IgD-negative memory B cell (primary cell): ENCODE results near the gene CST7. TPM values are rescaled to one million over a fixed set of nuclear protein-coding genes. Genes with fewer than 3 reads are reported as not detected.
"Not testable (repeated sequence)": the region's sequence is repeated elsewhere in the genome, so short reads cannot be mapped to it uniquely, and the experiment has no call there.

Source experiments
- H3K27ac Mint-ChIP-seq, 3 donors: one replicate each; pipeline ENCODE4 v1.8.0; 2020 to 2022; ENCODE audit warnings: mild to moderate bottlenecking in 3 of 3, mixed read lengths in 3 of 3, moderate library complexity in 1 of 3
- H3K27me3 Mint-ChIP-seq: one replicate; pipeline ENCODE4 v1.8.0; 2021; ENCODE audit warnings: mixed read lengths
- H3K36me3 Mint-ChIP-seq: one replicate; pipeline ENCODE4 v1.8.0; 2020; ENCODE audit warnings: mild to moderate bottlenecking, mixed read lengths
- H3K4me1 Mint-ChIP-seq, 3 donors: one replicate each; pipeline ENCODE4 v1.8.0; 2020 to 2022; ENCODE audit warnings: mixed read lengths in 3 of 3, mild to moderate bottlenecking in 1 of 3
- H3K4me3 Mint-ChIP-seq, 4 donors: one replicate each; pipeline ENCODE4 v1.8.0; 2020 to 2022; ENCODE audit warnings: mild to moderate bottlenecking in 4 of 4, mixed read lengths in 4 of 4, moderate library complexity in 3 of 4
- H3K9me3 Mint-ChIP-seq, 3 donors: one replicate each; pipeline ENCODE4 v1.8.0; 2020 to 2021; ENCODE audit warnings: mixed read lengths in 3 of 3, mild to moderate bottlenecking in 1 of 3
- polyA plus RNA-seq: library from polyadenylated mRNA; unstranded; fragments of 300-500 nt; fragmentation: Illumina TruSeq; gene quantifications from one replicate; pipeline ENCODE4 v1.2.3, GENCODE V29; 2021

CST7 gene
- polyA plus RNA-seq, 1 donor from 2014 or later: 22.8 TPM

GRCh38 chr20:24917797-24918578 is 31.1 kb upstream of the CST7 start:
- Mint-ChIP-seq H3K36me3 (no peaks in the 10 kb centered on the region), H3K4me1 (peaks cover 0 to 4% (median 2%) of the 10 kb centered on the region in 3 donors), H3K27ac (no peak overlapping the region), H3K4me3 (no peak overlapping the region), H3K27me3 (peaks cover 19% of the 10 kb centered on the region), H3K9me3 (peaks cover 0 to 4% (median 0%) of the 10 kb centered on the region in 3 donors)

DNA sequence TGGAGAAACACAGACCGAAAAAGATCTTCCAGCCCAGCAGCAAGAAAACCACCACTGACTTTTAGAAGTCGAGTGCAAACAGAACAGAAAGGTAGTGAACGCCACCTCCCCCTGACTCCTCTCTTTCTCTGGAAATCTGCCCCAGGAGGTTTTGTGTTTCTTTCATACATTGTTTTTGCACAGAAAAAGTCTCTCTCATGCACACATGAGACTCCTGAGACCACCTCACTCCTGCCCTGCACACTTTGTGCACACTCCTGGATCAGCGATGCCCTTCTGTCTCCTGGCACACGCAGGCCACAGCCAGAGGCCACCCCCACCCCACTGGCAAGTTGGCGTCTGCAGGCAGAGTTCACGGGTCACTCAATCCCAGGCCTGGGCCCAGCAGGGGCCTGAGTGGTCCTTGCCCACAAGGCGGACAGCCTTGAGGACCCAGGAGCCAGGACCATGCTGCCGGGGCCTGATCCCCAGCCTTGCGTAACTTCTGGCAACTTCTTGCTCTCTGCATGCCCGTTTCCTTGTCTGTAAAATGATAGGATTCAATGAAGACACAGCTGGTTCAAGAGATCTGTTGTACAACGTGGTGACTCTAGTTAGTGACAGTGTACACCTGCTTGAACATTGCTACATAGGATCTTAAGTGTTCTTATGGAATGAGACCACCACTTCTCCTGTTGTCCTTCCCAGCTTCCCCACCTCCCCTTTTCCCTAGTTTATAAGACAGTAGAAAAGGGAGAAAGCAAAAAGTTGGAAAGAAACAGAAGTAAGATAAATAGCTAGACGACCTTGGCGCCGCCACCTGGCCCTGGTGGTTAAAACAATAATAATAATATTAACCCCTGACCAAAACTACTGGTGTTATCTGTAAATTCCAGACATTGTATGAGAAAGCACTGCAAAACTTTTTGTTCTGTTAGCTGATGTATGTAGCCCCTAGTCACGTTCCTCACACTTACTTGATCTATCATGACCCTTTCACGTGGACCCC is 30.2 kb upstream of the CST7 start:
- no peak overlapping the region for H3K4me3 Mint-ChIP-seq
- peaks cover 0 to 4% (median 2%) of the 10 kb centered on the region in 3 donors for H3K4me1 Mint-ChIP-seq
- no peak overlapping the region for H3K27ac Mint-ChIP-seq
- H3K36me3 Mint-ChIP-seq: no peaks in the 10 kb centered on the region
- H3K27me3 Mint-ChIP-seq: peaks cover 19% of the 10 kb centered on the region
- peaks cover 0 to 4% (median 0%) of the 10 kb centered on the region in 3 donors for H3K9me3 Mint-ChIP-seq

- H3K4me1 Mint-ChIP-seq, H3K27ac Mint-ChIP-seq, H3K4me3 Mint-ChIP-seq, H3K9me3 Mint-ChIP-seq, H3K36me3 Mint-ChIP-seq: not testable (repeated sequence)
- peaks cover 19% of the 10 kb centered on the region for H3K27me3 Mint-ChIP-seq
Observed at GRCh38 chr20:24919665-24920064, 29.4 kb upstream of the CST7 start.

DNA sequence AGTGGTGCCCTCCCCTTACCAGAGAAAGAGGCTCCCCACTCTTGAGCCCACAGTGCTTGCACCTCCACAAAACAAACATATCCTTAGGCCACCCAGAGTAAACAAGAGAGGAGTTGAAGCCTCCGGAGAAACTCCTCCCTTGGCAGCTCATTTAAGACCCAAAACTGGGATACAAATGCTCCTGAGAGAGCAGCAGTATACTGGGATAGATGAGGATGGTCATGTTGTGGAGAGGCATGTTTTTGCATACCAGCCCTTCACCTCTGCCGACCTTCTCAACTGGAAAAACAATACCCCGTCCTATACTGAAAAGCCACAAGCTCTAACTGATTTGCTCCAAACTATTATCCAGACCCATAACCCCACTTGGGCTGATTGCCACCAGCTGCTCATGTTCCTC is 28.4 kb upstream of the CST7 start:
- not testable (repeated sequence) for H3K9me3 Mint-ChIP-seq, H3K27ac Mint-ChIP-seq, H3K4me1 Mint-ChIP-seq, H3K4me3 Mint-ChIP-seq, H3K36me3 Mint-ChIP-seq
- peaks cover 19% of the 10 kb centered on the region for H3K27me3 Mint-ChIP-seq

DNA sequence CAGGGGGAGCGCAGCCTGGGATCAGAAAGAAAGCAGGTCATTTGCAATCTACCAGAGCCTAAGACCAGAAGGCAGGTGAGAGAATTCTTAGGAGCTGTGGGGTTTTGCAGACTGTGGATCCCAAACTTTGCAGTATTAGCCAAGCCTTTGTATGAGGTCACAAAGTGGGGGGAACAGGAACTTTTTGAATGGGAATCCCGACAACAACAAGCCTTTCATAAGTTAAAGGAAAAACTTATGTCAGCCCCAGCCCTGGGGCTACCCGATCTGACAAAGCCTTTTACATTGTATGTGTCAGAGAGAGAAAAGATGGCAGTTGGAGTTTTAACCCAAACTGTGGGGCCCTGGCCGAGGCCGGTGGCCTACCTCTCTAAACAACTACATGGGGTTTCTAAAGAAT is 19.8 kb upstream of the CST7 start:
- H3K27ac Mint-ChIP-seq, H3K9me3 Mint-ChIP-seq, H3K4me3 Mint-ChIP-seq, H3K27me3 Mint-ChIP-seq, H3K36me3 Mint-ChIP-seq, H3K4me1 Mint-ChIP-seq: not testable (repeated sequence)

DNA sequence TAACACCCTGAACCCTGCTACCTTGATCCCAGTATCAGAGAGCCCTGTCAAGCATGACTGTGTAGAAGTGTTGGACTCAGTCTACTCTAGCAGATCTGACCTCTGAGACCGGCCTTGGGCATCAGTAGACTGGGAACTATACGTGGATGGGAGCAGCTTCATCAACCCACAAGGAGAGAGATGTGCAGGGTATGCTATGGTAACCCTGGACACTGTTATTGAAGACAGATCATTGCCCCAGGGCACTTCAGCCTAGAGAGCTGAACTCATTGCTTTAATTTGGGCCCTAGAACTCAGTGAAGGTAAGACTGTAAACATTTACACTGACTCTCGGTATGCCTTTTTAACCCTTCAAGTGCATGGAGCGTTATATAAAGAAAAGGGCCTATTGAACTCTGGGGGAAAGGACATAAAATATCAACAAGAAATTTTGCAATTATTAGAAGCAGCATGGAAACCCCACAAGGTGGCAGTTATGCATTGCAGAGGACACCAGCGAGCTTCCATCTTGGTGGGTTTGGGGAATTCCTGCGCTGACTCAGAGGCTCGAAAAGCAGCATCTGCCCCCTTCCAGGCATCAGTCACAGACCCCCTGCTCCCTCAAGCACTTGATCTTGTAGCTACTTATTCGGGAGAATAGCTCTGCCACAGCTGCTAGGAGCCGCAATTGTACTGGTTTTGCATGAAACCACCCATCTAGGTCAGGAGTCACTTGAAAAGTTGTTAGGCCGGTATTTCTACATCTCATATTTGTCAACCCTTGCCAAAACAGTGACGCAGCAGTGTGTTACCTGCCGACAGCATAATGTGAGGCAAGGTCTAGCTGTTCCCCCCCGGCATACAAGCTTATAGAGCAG is 19.0 kb upstream of the CST7 start:
- H3K4me3 Mint-ChIP-seq, H3K27ac Mint-ChIP-seq, H3K4me1 Mint-ChIP-seq, H3K9me3 Mint-ChIP-seq, H3K27me3 Mint-ChIP-seq, H3K36me3 Mint-ChIP-seq: not testable (repeated sequence)

GRCh38 chr20:24930724-24931688 is 18.1 kb upstream of the CST7 start:
- not testable (repeated sequence) for H3K27ac Mint-ChIP-seq, H3K4me1 Mint-ChIP-seq, H3K4me3 Mint-ChIP-seq, H3K9me3 Mint-ChIP-seq, H3K36me3 Mint-ChIP-seq, H3K27me3 Mint-ChIP-seq

DNA sequence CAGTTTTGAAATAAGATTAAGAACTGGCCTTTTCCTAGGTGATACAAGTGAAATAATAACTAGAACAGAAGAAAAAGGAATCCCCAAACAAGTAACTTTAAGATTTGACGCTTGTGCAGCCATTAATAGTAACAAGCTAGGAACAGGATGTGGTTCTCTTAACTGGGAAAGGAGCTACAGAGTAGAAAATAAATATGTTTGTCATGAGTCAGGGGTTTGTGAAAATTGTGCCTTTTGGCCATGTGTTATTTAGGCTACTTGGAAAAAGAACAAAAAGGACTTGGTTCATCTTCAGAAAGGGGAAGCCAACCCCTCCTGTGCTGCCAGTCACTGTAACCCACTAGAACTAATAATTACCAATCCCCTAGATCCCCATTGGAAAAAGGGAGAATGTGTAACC is 17.2 kb upstream of the CST7 start:
- H3K4me3 Mint-ChIP-seq, H3K27me3 Mint-ChIP-seq, H3K36me3 Mint-ChIP-seq, H3K9me3 Mint-ChIP-seq, H3K4me1 Mint-ChIP-seq, H3K27ac Mint-ChIP-seq: not testable (repeated sequence)

DNA sequence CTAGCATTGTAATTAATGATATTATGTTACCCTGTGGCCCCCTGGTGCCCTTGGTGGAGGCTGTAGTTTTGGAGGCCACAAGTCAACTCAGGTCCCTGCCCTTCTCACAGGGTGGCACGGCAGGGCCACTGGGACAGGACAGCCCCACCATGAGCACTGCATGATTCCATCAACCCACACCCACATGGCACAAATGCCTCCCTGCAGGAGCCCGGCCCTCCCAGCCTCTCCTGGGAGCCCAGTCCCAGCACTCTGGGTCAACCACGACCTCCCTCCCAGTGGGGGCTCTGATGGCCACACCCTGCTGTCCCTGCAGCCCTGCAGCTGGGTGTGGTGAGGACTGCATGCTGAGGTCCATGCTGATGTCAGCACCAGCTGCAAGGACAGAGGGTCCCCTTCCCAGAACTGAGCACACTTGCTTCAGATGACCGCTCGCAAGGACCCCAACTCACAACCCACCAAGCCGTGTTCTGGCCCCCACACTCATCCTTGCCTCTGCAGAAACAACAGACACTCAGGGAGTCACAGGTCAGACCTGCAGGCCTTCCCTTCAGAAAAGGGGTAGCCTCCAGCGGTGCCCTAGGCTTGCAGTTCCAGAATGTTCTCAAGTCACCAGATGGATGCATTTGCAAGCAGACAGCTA is 15.7 kb upstream of the CST7 start:
- Mint-ChIP-seq H3K27me3 (peaks cover 6% of the 10 kb centered on the region), H3K36me3 (peaks cover 3% of the 10 kb centered on the region), H3K4me3 (no peak overlapping the region), H3K9me3 (peaks cover 0 to 5% (median 0%) of the 10 kb centered on the region in 3 donors), H3K27ac (no peak overlapping the region), H3K4me1 (peaks cover 0 to 3% (median 0%) of the 10 kb centered on the region in 3 donors)

- Mint-ChIP-seq H3K36me3 (peaks cover 3% of the 10 kb centered on the region), H3K9me3 (peaks cover 0 to 5% (median 0%) of the 10 kb centered on the region in 3 donors), H3K4me3 (no peak overlapping the region), H3K4me1 (peaks cover 0 to 3% (median 0%) of the 10 kb centered on the region in 3 donors), H3K27ac (no peak overlapping the region), H3K27me3 (peaks cover 6% of the 10 kb centered on the region)
Observed at GRCh38 chr20:24934101-24934661, 14.9 kb upstream of the CST7 start.

DNA sequence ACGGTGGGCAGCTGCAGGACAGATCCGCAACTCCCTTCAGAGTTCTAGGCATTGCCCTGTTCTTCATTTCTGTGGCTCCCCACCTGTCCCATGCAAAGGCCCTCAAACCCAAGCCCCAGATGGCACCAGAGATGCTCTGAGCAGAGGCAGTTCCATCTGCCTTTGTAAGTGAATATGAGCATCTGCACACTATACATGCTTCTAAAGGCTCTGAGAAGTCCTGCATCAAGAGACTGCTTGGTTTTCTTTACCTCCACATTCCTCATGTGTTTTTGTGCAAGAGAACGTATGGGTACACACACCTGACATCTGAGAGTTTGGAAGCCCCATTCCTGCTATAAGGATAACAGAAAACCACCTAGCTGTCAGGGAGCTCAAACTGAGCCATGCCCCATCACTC is 14.4 kb upstream of the CST7 start:
- H3K4me3 Mint-ChIP-seq: no peak overlapping the region
- peaks cover 0 to 5% (median 0%) of the 10 kb centered on the region in 3 donors for H3K9me3 Mint-ChIP-seq
- H3K36me3 Mint-ChIP-seq: peaks cover 3% of the 10 kb centered on the region
- peaks cover 0 to 3% (median 0%) of the 10 kb centered on the region in 3 donors for H3K4me1 Mint-ChIP-seq
- H3K27me3 Mint-ChIP-seq: peaks cover 6% of the 10 kb centered on the region
- H3K27ac Mint-ChIP-seq: no peak overlapping the region

GRCh38 chr20:24935140-24935539 is 13.9 kb upstream of the CST7 start:
- peaks cover 0 to 3% (median 0%) of the 10 kb centered on the region in 3 donors for H3K4me1 Mint-ChIP-seq
- H3K36me3 Mint-ChIP-seq: peaks cover 3% of the 10 kb centered on the region
- no peak overlapping the region for H3K4me3 Mint-ChIP-seq
- H3K27me3 Mint-ChIP-seq: peaks cover 6% of the 10 kb centered on the region
- H3K9me3 Mint-ChIP-seq: peaks cover 0 to 6% (median 0%) of the 10 kb centered on the region in 3 donors
- H3K27ac Mint-ChIP-seq: no peak overlapping the region

- H3K36me3 Mint-ChIP-seq: peaks cover 3% of the 10 kb centered on the region
- peaks cover 0 to 7% (median 0%) of the 10 kb centered on the region in 3 donors for H3K9me3 Mint-ChIP-seq
- H3K4me3 Mint-ChIP-seq: no peak overlapping the region
- no peak overlapping the region for H3K27ac Mint-ChIP-seq
- peaks cover 6% of the 10 kb centered on the region for H3K27me3 Mint-ChIP-seq
- H3K4me1 Mint-ChIP-seq: peaks cover 0 to 3% (median 0%) of the 10 kb centered on the region in 3 donors
Observed at GRCh38 chr20:24935766-24936525, 13.1 kb upstream of the CST7 start.
